Suprapubic skin (tissue), 4 donors: ENCODE measurements around the gene DIP2C.

ENCODE experiments used
- EP300 ChIP-seq: sonication (generic); formaldehyde crosslinking; IDR thresholded peaks from one replicate; pipeline ENCODE4 v1.6.1; 2017; ENCODE audit warnings: antibody characterized with exemption
- POLR2A ChIP-seq, 2 donors: fragments of 450-650 bp; IDR thresholded peaks; one replicate each; pipeline ENCODE4 v1.6.1; 2017; ENCODE audit warnings: antibody characterized with exemption in 2 of 2, mild to moderate bottlenecking in 2 of 2, moderate library complexity in 2 of 2
- POLR2AphosphoS5 ChIP-seq, 3 donors: sonication (generic); formaldehyde crosslinking; IDR thresholded peaks; one replicate each; pipeline ENCODE4 v1.6.1; 2017; ENCODE audit warnings: antibody characterized with exemption in 3 of 3
- TF ChIP-seq, protein P1 (sequence below), 2 donors: fragments of 200-600 bp in 1 of 2; fragments of 450-650 bp in 1 of 2; sonication (generic) in 1 of 2; IDR thresholded peaks; one replicate each; pipeline ENCODE4 v1.5.1; 2016 to 2019; ENCODE audit warnings: antibody characterized with exemption in 2 of 2, mild to moderate bottlenecking in 1 of 2, moderate library complexity in 1 of 2

DNA sequence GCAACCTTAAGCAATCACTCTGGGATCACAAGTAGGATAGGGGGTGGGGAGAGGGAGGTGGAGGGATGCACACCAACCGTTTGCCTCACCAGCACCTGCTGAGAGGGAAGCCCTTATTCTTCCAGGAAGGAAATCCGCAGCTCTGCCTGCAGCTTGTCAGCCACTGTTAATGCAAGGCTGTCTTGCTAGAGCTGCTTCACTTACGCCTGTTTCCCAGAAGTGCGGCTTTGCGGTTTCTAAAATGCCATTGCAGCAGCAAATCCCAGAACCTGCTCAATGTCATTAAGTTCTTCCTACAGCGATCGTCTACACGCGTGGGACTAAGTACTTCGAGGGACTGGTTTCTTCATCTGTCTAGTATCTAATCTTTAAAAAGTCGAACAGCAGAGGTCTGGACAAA is 363.1 kb downstream of the DIP2C start:
- TF ChIP-seq, protein P1, sequence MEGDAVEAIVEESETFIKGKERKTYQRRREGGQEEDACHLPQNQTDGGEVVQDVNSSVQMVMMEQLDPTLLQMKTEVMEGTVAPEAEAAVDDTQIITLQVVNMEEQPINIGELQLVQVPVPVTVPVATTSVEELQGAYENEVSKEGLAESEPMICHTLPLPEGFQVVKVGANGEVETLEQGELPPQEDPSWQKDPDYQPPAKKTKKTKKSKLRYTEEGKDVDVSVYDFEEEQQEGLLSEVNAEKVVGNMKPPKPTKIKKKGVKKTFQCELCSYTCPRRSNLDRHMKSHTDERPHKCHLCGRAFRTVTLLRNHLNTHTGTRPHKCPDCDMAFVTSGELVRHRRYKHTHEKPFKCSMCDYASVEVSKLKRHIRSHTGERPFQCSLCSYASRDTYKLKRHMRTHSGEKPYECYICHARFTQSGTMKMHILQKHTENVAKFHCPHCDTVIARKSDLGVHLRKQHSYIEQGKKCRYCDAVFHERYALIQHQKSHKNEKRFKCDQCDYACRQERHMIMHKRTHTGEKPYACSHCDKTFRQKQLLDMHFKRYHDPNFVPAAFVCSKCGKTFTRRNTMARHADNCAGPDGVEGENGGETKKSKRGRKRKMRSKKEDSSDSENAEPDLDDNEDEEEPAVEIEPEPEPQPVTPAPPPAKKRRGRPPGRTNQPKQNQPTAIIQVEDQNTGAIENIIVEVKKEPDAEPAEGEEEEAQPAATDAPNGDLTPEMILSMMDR (IDR thresholded peaks at IDR 0.05): no peak
- no peak for TF ChIP-seq EP300
- TF ChIP-seq POLR2AphosphoS5 (IDR thresholded peaks at IDR 0.05): no peak
- no peak for TF ChIP-seq POLR2A (IDR thresholded peaks at IDR 0.05)
